Endothelial cell of umbilical vein (primary cell): ENCODE measurements around the gene ERAL1. TPM values are rescaled to one million over a fixed set of nuclear protein-coding genes. Genes with fewer than 3 reads are reported as not detected.

Experiments
- BruUV-seq: library from RNA; stranded (reverse); fragments of 400-500 nt; replicated peaks from 2 replicates; lab custom pipeline; 2021; lab: Mats Ljungman, UMichigan
- CTCF ChIA-PET: fragments of 300-600, 350-600 bp; sonication (Branson Sonifier 250); formaldehyde crosslinking; loops from one replicate; lab custom pipeline; 2021; ENCODE audit warnings: antibody characterized with exemption, inconsistent platforms; lab: Charles Lee
- POLR2A ChIA-PET: fragments of 300-600, 350-600 bp; sonication (Branson Sonifier 250); formaldehyde crosslinking; loops from one replicate; lab custom pipeline; 2021; ENCODE audit warnings: antibody characterized with exemption, inconsistent platforms; lab: Charles Lee
- DNase-seq: peaks from one replicate; pipeline ENCODE4 v3.0.0-alpha.2; 2011; ENCODE audit warnings: low read depth, low spot score
- FAIRE-seq: peaks from 2 replicates; lab custom pipeline; 2011; peaks lifted over from hg19 to GRCh38; lab: Jason Lieb, UNC
- H2AFZ ChIP-seq: 2 replicates; pipeline ENCODE4 v1.6.0; 2012; ENCODE audit warnings: low read depth, low read length, control low read depth, inconsistent platforms
- H3K27ac ChIP-seq: 2 replicates; pipeline ENCODE4 v1.5.1; 2011; ENCODE audit warnings: low read depth, mild to moderate bottlenecking, control low read depth, low read length, moderate library complexity; ENCODE audit not compliant: insufficient read depth
- H3K27me3 ChIP-seq, 2 experiments: 2 replicates each; pipeline versions ENCODE4 v1.6.0 to v1.6.1; 2011; ENCODE audit warnings: low read length in 2 of 2, mixed read lengths in 1 of 2; ENCODE audit not compliant: control insufficient read depth in 2 of 2, insufficient read depth in 2 of 2
- H3K36me3 ChIP-seq, 2 experiments: 2 replicates in 1 of 2; 3 replicates in 1 of 2; pipeline ENCODE4 v1.5.1; 2011; ENCODE audit warnings: low read length in 2 of 2, mild to moderate bottlenecking in 1 of 2, moderate library complexity in 1 of 2; ENCODE audit not compliant: control insufficient read depth in 2 of 2, insufficient read depth in 2 of 2; ENCODE audit errors: extremely low read depth in 1 of 2
- H3K4me1 ChIP-seq: 3 replicates; pipeline ENCODE4 v1.5.1; 2011; ENCODE audit warnings: mild to moderate bottlenecking, low read length; ENCODE audit not compliant: control insufficient read depth, insufficient read depth; ENCODE audit errors: extremely low read depth
- H3K4me2 ChIP-seq: 2 replicates; pipeline ENCODE4 v1.6.1; 2011; ENCODE audit warnings: low read length, control low read depth, mixed read lengths; ENCODE audit not compliant: insufficient read depth
- H3K4me3 ChIP-seq, 3 experiments: fragments of 200-600 bp in 1 of 3; sonication (generic), shearing (Covaris generic) in 1 of 3; replicated peaks in 1 of 3; 2 replicates each; pipeline ENCODE4 v1.5.1; 2011 to 2016; ENCODE audit warnings: control low read depth in 3 of 3, low read length in 3 of 3, mild to moderate bottlenecking in 2 of 3, inconsistent platforms in 1 of 3, low read depth in 1 of 3, moderate library complexity in 1 of 3; ENCODE audit not compliant: insufficient read depth in 1 of 3
- H3K79me2 ChIP-seq: 2 replicates; pipeline ENCODE4 v1.6.0; 2012; ENCODE audit warnings: low read length, inconsistent platforms; ENCODE audit not compliant: control insufficient read depth, insufficient read depth
- H3K9ac ChIP-seq: replicated peaks from 2 replicates; pipeline ENCODE3; 2011; ENCODE audit warnings: low read length, control low read depth; ENCODE audit not compliant: insufficient read depth; ENCODE audit errors: extremely low read depth
- H3K9me1 ChIP-seq: replicated peaks from 3 replicates; pipeline ENCODE4 v1.6.0; 2011; ENCODE audit warnings: mild to moderate bottlenecking, low read length; ENCODE audit not compliant: control insufficient read depth, insufficient read depth; ENCODE audit errors: extremely low read depth
- H3K9me3 ChIP-seq: replicated peaks from 2 replicates; pipeline ENCODE4 v1.5.1; 2012; ENCODE audit warnings: low read length, inconsistent platforms; ENCODE audit not compliant: control insufficient read depth, insufficient read depth
- H4K20me1 ChIP-seq: replicated peaks from 2 replicates; pipeline ENCODE3; 2011; ENCODE audit warnings: mild to moderate bottlenecking, low read length; ENCODE audit not compliant: control insufficient read depth, insufficient read depth; ENCODE audit errors: extremely low read depth
- CTCF ChIP-seq, 2 donors: IDR thresholded peaks; 1 replicate in 1 of 2; 2 replicates in 1 of 2; pipeline ENCODE4 v1.5.1; 2011; ENCODE audit warnings: low read length in 2 of 2, mild to moderate bottlenecking in 2 of 2, moderate library complexity in 2 of 2, control low read depth in 1 of 2, inconsistent platforms in 1 of 2, low read depth in 1 of 2; ENCODE audit not compliant: insufficient read depth in 1 of 2; ENCODE audit errors: extremely low read depth in 1 of 2
- EZH2 ChIP-seq: IDR thresholded peaks from 2 replicates; pipeline ENCODE4 v1.6.1; 2012; ENCODE audit warnings: borderline replicate concordance, low read depth, mild to moderate bottlenecking, moderate library complexity, low read length, inconsistent platforms; ENCODE audit not compliant: severe bottlenecking
- FOS ChIP-seq: IDR thresholded peaks from 2 replicates; pipeline ENCODE4 v1.6.1; 2011; ENCODE audit warnings: mild to moderate bottlenecking, low read length, moderate library complexity, borderline replicate concordance; ENCODE audit not compliant: insufficient read depth
- GATA2 ChIP-seq: IDR thresholded peaks from 2 replicates; pipeline ENCODE4 v1.7.0; 2011; ENCODE audit warnings: low read depth, mild to moderate bottlenecking, moderate library complexity, mixed read lengths, low read length; ENCODE audit not compliant: insufficient read length, insufficient read depth
- JUN ChIP-seq: IDR thresholded peaks from 2 replicates; pipeline ENCODE4 v1.6.1; 2011; ENCODE audit warnings: borderline replicate concordance, low read depth; ENCODE audit not compliant: insufficient read length, insufficient read depth
- MAX ChIP-seq: IDR thresholded peaks from 2 replicates; pipeline ENCODE4 v1.6.1; 2011; ENCODE audit not compliant: insufficient read depth, insufficient read length
- MYC ChIP-seq: IDR thresholded peaks from one replicate; pipeline ENCODE4 v1.6.1; 2011; ENCODE audit warnings: mild to moderate bottlenecking, low read depth, low read length
- POLR2A ChIP-seq: IDR thresholded peaks from 2 replicates; pipeline ENCODE4 v1.6.1; 2012; ENCODE audit warnings: low read depth, mild to moderate bottlenecking, control low read depth, low read length
- POLR2AphosphoS5 ChIP-seq: IDR thresholded peaks from 2 replicates; pipeline ENCODE4 v1.6.1; 2012; ENCODE audit warnings: low read depth, mild to moderate bottlenecking, control low read depth, low read length, moderate library complexity; ENCODE audit not compliant: insufficient read depth
- dilution Hi-C: fragments of 300-500 bp; cut with MboI; formaldehyde crosslinking; loops from one replicate; pipeline ENCODE4 v1.15.0; 2019; ENCODE audit warnings: low sequenced_read_pairs; ENCODE audit not compliant: extremely low pct_ligation_motif_present
- intact Hi-C: fragments of 100-400 bp; cut with micrococcal nuclease; formaldehyde crosslinking; loops from one replicate; pipeline ENCODE4 v1.10.0; 2022
- polyA plus RNA-seq, 4 experiments: library from polyadenylated mRNA; depleted of rRNA in 3 of 4; stranded (reverse) in 3 of 4; unstranded in 1 of 4; fragments of >200 nt; gene quantifications; 2 replicates each; pipeline versions ENCODE4 v1.2.1 to v1.2.3, GENCODE V29; 2011 to 2012; ENCODE audit warnings: missing spikeins in 1 of 4
- total RNA-seq: library from RNA; stranded (reverse); gene quantifications from 2 replicates; pipeline ENCODE4 v1.2.3, GENCODE V29; 2021

ERAL1 gene
- total and polyA plus RNA-seq, 2 donors (not counting 3 experiments of a cell fraction or from before 2014, with no cell fraction given): 58.0 to 86.6 TPM

- Histone ChIP-seq H3K27me3 (no peaks in the 10 kb centered on the region), H3K9me3 (no peaks in the 10 kb centered on the region), H3K4me3 (no peak overlapping the region), H3K79me2 (peaks cover 10% of the 10 kb centered on the region), H3K36me3 (peaks cover 13 to 21% of the 10 kb centered on the region in 2 experiments), H3K4me2 (no peak overlapping the region), H2AFZ (no peak overlapping the region), H3K27ac (no peak overlapping the region), H3K9me1 (no peaks in the 10 kb centered on the region), H3K4me1 (peaks cover 12% of the 10 kb centered on the region), H3K9ac (no peak overlapping the region), H4K20me1 (no peaks in the 10 kb centered on the region)
- dilution Hi-C loops: no loop called here
- ChIA-PET POLR2A (no interaction called here), CTCF (interaction anchor here (0.6 to 0.9 kb wide), 3 partner anchors 10 to 259 kb away, joined by 3 to 4 read pairs (median 4); no protein-coding TSS in a partner anchor)
- TF ChIP-seq MYC (no peak), CTCF (IDR thresholded peaks at IDR 0.05; ENCODE audit: extremely low read depth in 1 of 2, insufficient read depth in 1 of 2, low read depth in 1 of 2, low read length in 2 of 2) (no peak), GATA2 (no peak), POLR2AphosphoS5 (no peak), EZH2 (no peak), MAX (no peak), JUN (no peak), FOS (no peak), POLR2A (no peak)
- DNase-seq: no peak
- intact Hi-C loops: no loop called here
- no peak for FAIRE-seq
- BruUV-seq: no TSS peak
Observed at GRCh38 chr17:28857905-28858800, 3.3 kb downstream of the ERAL1 start.
